GM12878 (cell line): ENCODE measurements around the gene CHL1. TPM values are rescaled to one million over a fixed set of nuclear protein-coding genes. Genes with fewer than 3 reads are reported as not detected.

Experiments used
- ATAC-seq: fragments of 200-7000 bp; cut with Tn5 transposase; 3 replicates; pipeline ENCODE4 v1.9.1; 2020; ENCODE audit warnings: mild to moderate bottlenecking, moderate library complexity
- BruUV-seq: library from RNA; stranded (reverse); fragments of 400-500 nt; replicated peaks from 2 replicates; lab custom pipeline; 2021; lab: Mats Ljungman, UMichigan
- CTCF ChIA-PET: fragments of 300-600 bp; sonication (Branson Sonifier 250); formaldehyde crosslinking; extraction: SDS; loops from one replicate; lab custom pipeline; 2021; ENCODE audit warnings: inconsistent platforms; lab: Yijun Ruan, JAX
- POLR2A ChIA-PET: fragments of 350-600 bp; formaldehyde crosslinking; extraction: SDS; loops from one replicate; lab custom pipeline; 2021; ENCODE audit warnings: inconsistent platforms; lab: Charles Lee
- RAD21 ChIA-PET: fragments of 300-600 bp; sonication (Branson Sonifier 250); formaldehyde crosslinking; loops from one replicate; lab custom pipeline; 2023; ENCODE audit warnings: antibody characterized with exemption; ENCODE audit not compliant: unreplicated experiment; lab: Charles Lee
- SMC1A ChIA-PET: fragments of 300-600 bp; sonication (Branson Sonifier 250); formaldehyde crosslinking; loops from one replicate; lab custom pipeline; 2023; ENCODE audit not compliant: unreplicated experiment, uncharacterized antibody; lab: Charles Lee
- DNase-seq: peaks from one replicate; pipeline ENCODE4 v3.0.0-alpha.2; 2011; ENCODE audit warnings: low read depth, low spot score
- FAIRE-seq: peaks from 3 replicates; lab custom pipeline; 2011; peaks lifted over from hg19 to GRCh38; lab: Jason Lieb, UNC
- H2AFZ ChIP-seq: 2 replicates; pipeline ENCODE4 v1.6.0; 2011; ENCODE audit warnings: low read depth, low read length, control low read depth; ENCODE audit not compliant: control insufficient read depth
- H3K27ac ChIP-seq: 2 replicates; pipeline ENCODE4 v1.5.1; 2011; ENCODE audit warnings: control low read depth; ENCODE audit not compliant: control insufficient read depth, insufficient read depth
- H3K27me3 ChIP-seq, 2 experiments: replicated peaks in 1 of 2; 2 replicates each; pipeline versions ENCODE4 v1.6.0 to v1.6.1; 2011; ENCODE audit warnings: low read length in 1 of 2; ENCODE audit not compliant: control insufficient read depth in 2 of 2, insufficient read depth in 2 of 2
- H3K36me3 ChIP-seq, 2 experiments: 2 replicates each; pipeline ENCODE4 v1.5.1; 2011; ENCODE audit warnings: low read length in 1 of 2; ENCODE audit not compliant: control insufficient read depth in 2 of 2, insufficient read depth in 2 of 2
- H3K4me1 ChIP-seq: 2 replicates; pipeline ENCODE4 v1.6.1; 2011; ENCODE audit warnings: mild to moderate bottlenecking, low read length, moderate library complexity, mixed read lengths; ENCODE audit not compliant: control insufficient read depth, insufficient read depth
- H3K4me2 ChIP-seq: 2 replicates; pipeline ENCODE4 v1.6.0; 2011; ENCODE audit warnings: control low read depth; ENCODE audit not compliant: control insufficient read depth, insufficient read depth
- H3K4me3 ChIP-seq: fragments of 200-600 bp; sonication (generic); 2 replicates; pipeline ENCODE4 v1.5.1; 2016
- H3K79me2 ChIP-seq: 2 replicates; pipeline ENCODE4 v1.6.0; 2011; ENCODE audit warnings: low read length; ENCODE audit not compliant: control insufficient read depth, insufficient read depth
- H3K9ac ChIP-seq: 2 replicates; pipeline ENCODE4 v1.8.0; 2011; ENCODE audit warnings: low read length, control low read depth, mixed read lengths; ENCODE audit not compliant: control insufficient read depth, insufficient read depth
- H3K9me3 ChIP-seq: replicated peaks from 3 replicates; pipeline ENCODE4 v1.5.1; 2011; ENCODE audit warnings: mild to moderate bottlenecking, low read length; ENCODE audit not compliant: control insufficient read depth, insufficient read depth
- H4K20me1 ChIP-seq: 2 replicates; pipeline ENCODE4 v1.6.0; 2011; ENCODE audit not compliant: control insufficient read depth, insufficient read depth
- CBX3 ChIP-seq: fragments of 200-600 bp; sonication (generic); IDR thresholded peaks from 2 replicates; pipeline ENCODE4 v1.6.1; 2016; ENCODE audit warnings: low read depth, borderline replicate concordance
- EZH2 ChIP-seq: IDR thresholded peaks from 2 replicates; pipeline ENCODE4 v1.6.1; 2012; ENCODE audit warnings: low read depth, mild to moderate bottlenecking, control low read depth, inconsistent platforms, low read length, borderline replicate concordance; ENCODE audit not compliant: control insufficient read depth
- MTA3 ChIP-seq: IDR thresholded peaks from 2 replicates; pipeline ENCODE4 v1.6.1; 2012; ENCODE audit warnings: low read length, inconsistent platforms, borderline replicate concordance
- RUNX3 ChIP-seq: IDR thresholded peaks from 2 replicates; pipeline ENCODE4 v1.6.1; 2012; ENCODE audit warnings: low read length, inconsistent platforms
- WRNIP1 ChIP-seq: IDR thresholded peaks from 2 replicates; pipeline ENCODE4 v1.6.1; 2011; ENCODE audit warnings: low read depth, low read length, improper control_type of control experiment, borderline replicate concordance
- WGBS: methylation state at CpG from one replicate; pipeline ENCODE4 v1.1.6; 2016; ENCODE audit warnings: low lambda C conversion rate; ENCODE audit not compliant: insufficient replicate concordance, insufficient coverage; ENCODE audit errors: missing lambda C conversion rate; 5-methylcytosine and 5-hydroxymethylcytosine counted together
- in situ Hi-C: fragments of 300-500 bp; cut with MboI; formaldehyde crosslinking; loops from 9 replicates; pipeline ENCODE4 v1.14.3; 2018; ENCODE audit warnings: mixed read lengths
- intact Hi-C: fragments of 100-400 bp; cut with micrococcal nuclease; formaldehyde crosslinking; loops from one replicate; pipeline ENCODE4 v1.14.2; 2022; ENCODE audit not compliant: unreplicated experiment
- polyA plus RNA-seq, 11 experiments: library from polyadenylated mRNA; depleted of rRNA in 4 of 11; unstranded in 6 of 11; stranded (reverse) in 5 of 11; fragments of >200 nt; fragmentation: Nextera tagmentation in 4 of 11; fragmentation: Illumina TruSeq in 1 of 11; extraction: Ambion mirVana in 4 of 11; extraction: Trizol in 1 of 11; gene quantifications; 1 replicate in 1 of 11; 2 replicates in 10 of 11; pipeline versions ENCODE4 v1.2.1 to v1.2.3, GENCODE V29; 2011 to 2016; ENCODE audit warnings: inconsistent platforms in 2 of 11, missing spikeins in 2 of 11, low read depth in 1 of 11
- total RNA-seq, 4 experiments: library from RNA; depleted of rRNA in 3 of 4; stranded (reverse); fragments of >200 nt in 3 of 4; fragmentation: Illumina TruSeq in 1 of 4; extraction: Trizol in 1 of 4; gene quantifications; 2 replicates each; pipeline versions ENCODE4 v1.2.1 to v1.2.3, GENCODE V29; 2013 to 2021
- TF ChIP-seq, protein P1 (sequence below): fragments of 450-650 bp; IDR thresholded peaks from 2 replicates; pipeline ENCODE4 v1.6.1; 2017; ENCODE audit warnings: mild to moderate bottlenecking
- TF ChIP-seq, protein P2 (sequence below): fragments of 450-650 bp; IDR thresholded peaks from 2 replicates; pipeline ENCODE4 v1.6.1; 2018; ENCODE audit warnings: mild to moderate bottlenecking, low read depth, moderate library complexity; ENCODE audit not compliant: partially characterized antibody

Gene CHL1
- total and polyA plus RNA-seq, 10 of the 15 experiments (the other 5 are each of a cell fraction or from before 2014, with no cell fraction given) = 0.71 to 30.4 (median 1.8) TPM

DNA sequence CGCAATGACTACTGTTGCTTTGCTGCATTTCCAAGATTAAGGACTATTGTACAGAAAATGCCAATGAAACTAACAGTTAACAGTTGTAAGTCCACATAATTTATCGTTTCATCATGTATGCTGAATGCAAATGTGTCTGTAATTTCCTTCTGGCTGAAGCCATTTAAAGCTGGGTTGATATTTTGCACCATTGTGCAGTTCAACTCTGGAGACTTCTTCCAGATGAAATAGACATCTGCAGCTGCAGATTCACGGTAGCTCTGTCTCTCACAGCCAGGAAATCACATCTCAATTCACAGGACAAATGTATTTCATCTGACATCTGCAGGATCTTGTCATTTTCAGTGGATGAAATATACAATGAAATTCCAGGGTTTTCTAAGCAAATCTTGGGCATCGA is 145.4 kb downstream of the CHL1 start:
- Histone ChIP-seq H3K36me3 (no peaks in the 10 kb centered on the region), H3K9me3 (no peaks in the 10 kb centered on the region), H3K79me2 (no peaks in the 10 kb centered on the region), H3K4me3 (no peak overlapping the region), H3K4me1 (no peaks in the 10 kb centered on the region), H4K20me1 (no peaks in the 10 kb centered on the region), H3K9ac (no peak overlapping the region), H2AFZ (no peak overlapping the region), H3K4me2 (no peak overlapping the region), H3K27ac (no peak overlapping the region), H3K27me3 (no peaks in the 10 kb centered on the region)
- no peak for TF ChIP-seq MTA3
- no peak for TF ChIP-seq WRNIP1
- TF ChIP-seq, protein P1, sequence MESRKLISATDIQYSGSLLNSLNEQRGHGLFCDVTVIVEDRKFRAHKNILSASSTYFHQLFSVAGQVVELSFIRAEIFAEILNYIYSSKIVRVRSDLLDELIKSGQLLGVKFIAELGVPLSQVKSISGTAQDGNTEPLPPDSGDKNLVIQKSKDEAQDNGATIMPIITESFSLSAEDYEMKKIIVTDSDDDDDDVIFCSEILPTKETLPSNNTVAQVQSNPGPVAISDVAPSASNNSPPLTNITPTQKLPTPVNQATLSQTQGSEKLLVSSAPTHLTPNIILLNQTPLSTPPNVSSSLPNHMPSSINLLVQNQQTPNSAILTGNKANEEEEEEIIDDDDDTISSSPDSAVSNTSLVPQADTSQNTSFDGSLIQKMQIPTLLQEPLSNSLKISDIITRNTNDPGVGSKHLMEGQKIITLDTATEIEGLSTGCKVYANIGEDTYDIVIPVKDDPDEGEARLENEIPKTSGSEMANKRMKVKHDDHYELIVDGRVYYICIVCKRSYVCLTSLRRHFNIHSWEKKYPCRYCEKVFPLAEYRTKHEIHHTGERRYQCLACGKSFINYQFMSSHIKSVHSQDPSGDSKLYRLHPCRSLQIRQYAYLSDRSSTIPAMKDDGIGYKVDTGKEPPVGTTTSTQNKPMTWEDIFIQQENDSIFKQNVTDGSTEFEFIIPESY = no peak
- TF ChIP-seq, protein P2, sequence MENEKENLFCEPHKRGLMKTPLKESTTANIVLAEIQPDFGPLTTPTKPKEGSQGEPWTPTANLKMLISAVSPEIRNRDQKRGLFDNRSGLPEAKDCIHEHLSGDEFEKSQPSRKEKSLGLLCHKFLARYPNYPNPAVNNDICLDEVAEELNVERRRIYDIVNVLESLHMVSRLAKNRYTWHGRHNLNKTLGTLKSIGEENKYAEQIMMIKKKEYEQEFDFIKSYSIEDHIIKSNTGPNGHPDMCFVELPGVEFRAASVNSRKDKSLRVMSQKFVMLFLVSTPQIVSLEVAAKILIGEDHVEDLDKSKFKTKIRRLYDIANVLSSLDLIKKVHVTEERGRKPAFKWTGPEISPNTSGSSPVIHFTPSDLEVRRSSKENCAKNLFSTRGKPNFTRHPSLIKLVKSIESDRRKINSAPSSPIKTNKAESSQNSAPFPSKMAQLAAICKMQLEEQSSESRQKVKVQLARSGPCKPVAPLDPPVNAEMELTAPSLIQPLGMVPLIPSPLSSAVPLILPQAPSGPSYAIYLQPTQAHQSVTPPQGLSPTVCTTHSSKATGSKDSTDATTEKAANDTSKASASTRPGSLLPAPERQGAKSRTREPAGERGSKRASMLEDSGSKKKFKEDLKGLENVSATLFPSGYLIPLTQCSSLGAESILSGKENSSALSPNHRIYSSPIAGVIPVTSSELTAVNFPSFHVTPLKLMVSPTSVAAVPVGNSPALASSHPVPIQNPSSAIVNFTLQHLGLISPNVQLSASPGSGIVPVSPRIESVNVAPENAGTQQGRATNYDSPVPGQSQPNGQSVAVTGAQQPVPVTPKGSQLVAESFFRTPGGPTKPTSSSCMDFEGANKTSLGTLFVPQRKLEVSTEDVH = no peak
- no peak for TF ChIP-seq CBX3
- no peak for TF ChIP-seq RUNX3
- no peak for TF ChIP-seq EZH2
- CTCF ChIA-PET = interaction anchor here (1.0 to 2.2 kb wide), 6 partner anchors 12 to 47 kb away, joined by 3 to 9 read pairs (median 3); no protein-coding TSS in a partner anchor
- no peak for DNase-seq
- intact Hi-C loops (no loop called here), in situ Hi-C loops (no loop called here)
- no peak for ATAC-seq
- SMC1A ChIA-PET = interaction anchor here (0.8 to 3.6 kb wide), 5 partner anchors 12 to 285 kb away, joined by 3 to 17 read pairs (median 3); no protein-coding TSS in a partner anchor
- no peak for FAIRE-seq
- RAD21 ChIA-PET = interaction anchor here (1.5 to 2.8 kb wide), 2 partner anchors 10 to 12 kb away, joined by 5 to 11 read pairs; no protein-coding TSS in a partner anchor
- 42% methylated on average over 4 of the region's 4 CpGs for WGBS
- no TSS peak for BruUV-seq
- POLR2A ChIA-PET = no interaction called here
